ENCODE results near the gene MERTK. TPM values are rescaled to one million over a fixed set of nuclear protein-coding genes. Genes with fewer than 3 reads are reported as not detected.

Gene MERTK
- total and polyA plus RNA-seq, 2 of the 13 experiments (the other 11 are each of a cell fraction or from before 2014, with no cell fraction given) = 37.3 to 44.7 TPM

GRCh38 chr2:112054847-112055729 is 156.7 kb downstream of the MERTK start, which contains the start of gene TMEM87B (continued):
- TF ChIP-seq, protein P1, sequence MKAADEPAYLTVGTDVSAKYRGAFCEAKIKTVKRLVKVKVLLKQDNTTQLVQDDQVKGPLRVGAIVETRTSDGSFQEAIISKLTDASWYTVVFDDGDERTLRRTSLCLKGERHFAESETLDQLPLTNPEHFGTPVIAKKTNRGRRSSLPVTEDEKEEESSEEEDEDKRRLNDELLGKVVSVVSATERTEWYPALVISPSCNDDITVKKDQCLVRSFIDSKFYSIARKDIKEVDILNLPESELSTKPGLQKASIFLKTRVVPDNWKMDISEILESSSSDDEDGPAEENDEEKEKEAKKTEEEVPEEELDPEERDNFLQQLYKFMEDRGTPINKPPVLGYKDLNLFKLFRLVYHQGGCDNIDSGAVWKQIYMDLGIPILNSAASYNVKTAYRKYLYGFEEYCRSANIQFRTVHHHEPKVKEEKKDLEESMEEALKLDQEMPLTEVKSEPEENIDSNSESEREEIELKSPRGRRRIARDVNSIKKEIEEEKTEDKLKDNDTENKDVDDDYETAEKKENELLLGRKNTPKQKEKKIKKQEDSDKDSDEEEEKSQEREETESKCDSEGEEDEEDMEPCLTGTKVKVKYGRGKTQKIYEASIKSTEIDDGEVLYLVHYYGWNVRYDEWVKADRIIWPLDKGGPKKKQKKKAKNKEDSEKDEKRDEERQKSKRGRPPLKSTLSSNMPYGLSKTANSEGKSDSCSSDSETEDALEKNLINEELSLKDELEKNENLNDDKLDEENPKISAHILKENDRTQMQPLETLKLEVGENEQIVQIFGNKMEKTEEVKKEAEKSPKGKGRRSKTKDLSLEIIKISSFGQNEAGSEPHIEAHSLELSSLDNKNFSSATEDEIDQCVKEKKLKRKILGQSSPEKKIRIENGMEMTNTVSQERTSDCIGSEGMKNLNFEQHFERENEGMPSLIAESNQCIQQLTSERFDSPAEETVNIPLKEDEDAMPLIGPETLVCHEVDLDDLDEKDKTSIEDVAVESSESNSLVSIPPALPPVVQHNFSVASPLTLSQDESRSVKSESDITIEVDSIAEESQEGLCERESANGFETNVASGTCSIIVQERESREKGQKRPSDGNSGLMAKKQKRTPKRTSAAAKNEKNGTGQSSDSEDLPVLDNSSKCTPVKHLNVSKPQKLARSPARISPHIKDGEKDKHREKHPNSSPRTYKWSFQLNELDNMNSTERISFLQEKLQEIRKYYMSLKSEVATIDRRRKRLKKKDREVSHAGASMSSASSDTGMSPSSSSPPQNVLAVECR (CRISPR knock-in tag; IDR thresholded peaks at IDR 0.05; ENCODE audit: borderline replicate concordance) = peak; percentile 93
- TF ChIP-seq ZNF558 (CRISPR knock-in tag; IDR thresholded peaks at IDR 0.05; ENCODE audit: borderline replicate concordance) (peak; percentile 63; the same call in 1 of the 2 replicates), ZNF530 (CRISPR knock-in tag; IDR thresholded peaks at IDR 0.05; ENCODE audit: low read depth) (peak; percentile 48; the same call in 1 of the 2 replicates), ETV6 (CRISPR knock-in tag; conservative IDR thresholded peaks at IDR 0.05) (no peak), SNRNP70 (IDR thresholded peaks at IDR 0.05; ENCODE audit: low read depth, low read length) (no peak), ZNF709 (CRISPR knock-in tag; IDR thresholded peaks at IDR 0.05) (peak; percentile 98), ZKSCAN1 (IDR thresholded peaks at IDR 0.05; ENCODE audit: low read length) (no peak), ZFP1 (CRISPR knock-in tag; IDR thresholded peaks at IDR 0.05) (no peak), ZNF274 (CRISPR knock-in tag; IDR thresholded peaks at IDR 0.05) (peak; percentile 44; the same call in 1 of the 2 replicates), AGO1 (IDR thresholded peaks at IDR 0.05; ENCODE audit: low read depth, low read length, poor library complexity, severe bottlenecking) (peak; percentile 38), ZNF234 (CRISPR knock-in tag; conservative IDR thresholded peaks at IDR 0.05) (0 out of 2 replicates have a peak, but pooled peaks have one; percentile 12), ZNF891 (CRISPR knock-in tag; IDR thresholded peaks at IDR 0.05) (no peak; the same call in 1 of the 2 replicates)
- TF ChIP-seq, protein P2, sequence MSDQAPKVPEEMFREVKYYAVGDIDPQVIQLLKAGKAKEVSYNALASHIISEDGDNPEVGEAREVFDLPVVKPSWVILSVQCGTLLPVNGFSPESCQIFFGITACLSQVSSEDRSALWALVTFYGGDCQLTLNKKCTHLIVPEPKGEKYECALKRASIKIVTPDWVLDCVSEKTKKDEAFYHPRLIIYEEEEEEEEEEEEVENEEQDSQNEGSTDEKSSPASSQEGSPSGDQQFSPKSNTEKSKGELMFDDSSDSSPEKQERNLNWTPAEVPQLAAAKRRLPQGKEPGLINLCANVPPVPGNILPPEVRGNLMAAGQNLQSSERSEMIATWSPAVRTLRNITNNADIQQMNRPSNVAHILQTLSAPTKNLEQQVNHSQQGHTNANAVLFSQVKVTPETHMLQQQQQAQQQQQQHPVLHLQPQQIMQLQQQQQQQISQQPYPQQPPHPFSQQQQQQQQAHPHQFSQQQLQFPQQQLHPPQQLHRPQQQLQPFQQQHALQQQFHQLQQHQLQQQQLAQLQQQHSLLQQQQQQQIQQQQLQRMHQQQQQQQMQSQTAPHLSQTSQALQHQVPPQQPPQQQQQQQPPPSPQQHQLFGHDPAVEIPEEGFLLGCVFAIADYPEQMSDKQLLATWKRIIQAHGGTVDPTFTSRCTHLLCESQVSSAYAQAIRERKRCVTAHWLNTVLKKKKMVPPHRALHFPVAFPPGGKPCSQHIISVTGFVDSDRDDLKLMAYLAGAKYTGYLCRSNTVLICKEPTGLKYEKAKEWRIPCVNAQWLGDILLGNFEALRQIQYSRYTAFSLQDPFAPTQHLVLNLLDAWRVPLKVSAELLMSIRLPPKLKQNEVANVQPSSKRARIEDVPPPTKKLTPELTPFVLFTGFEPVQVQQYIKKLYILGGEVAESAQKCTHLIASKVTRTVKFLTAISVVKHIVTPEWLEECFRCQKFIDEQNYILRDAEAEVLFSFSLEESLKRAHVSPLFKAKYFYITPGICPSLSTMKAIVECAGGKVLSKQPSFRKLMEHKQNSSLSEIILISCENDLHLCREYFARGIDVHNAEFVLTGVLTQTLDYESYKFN (CRISPR knock-in tag; conservative IDR thresholded peaks at IDR 0.05) = peak; percentile 66
- TF ChIP-seq, protein P3, sequence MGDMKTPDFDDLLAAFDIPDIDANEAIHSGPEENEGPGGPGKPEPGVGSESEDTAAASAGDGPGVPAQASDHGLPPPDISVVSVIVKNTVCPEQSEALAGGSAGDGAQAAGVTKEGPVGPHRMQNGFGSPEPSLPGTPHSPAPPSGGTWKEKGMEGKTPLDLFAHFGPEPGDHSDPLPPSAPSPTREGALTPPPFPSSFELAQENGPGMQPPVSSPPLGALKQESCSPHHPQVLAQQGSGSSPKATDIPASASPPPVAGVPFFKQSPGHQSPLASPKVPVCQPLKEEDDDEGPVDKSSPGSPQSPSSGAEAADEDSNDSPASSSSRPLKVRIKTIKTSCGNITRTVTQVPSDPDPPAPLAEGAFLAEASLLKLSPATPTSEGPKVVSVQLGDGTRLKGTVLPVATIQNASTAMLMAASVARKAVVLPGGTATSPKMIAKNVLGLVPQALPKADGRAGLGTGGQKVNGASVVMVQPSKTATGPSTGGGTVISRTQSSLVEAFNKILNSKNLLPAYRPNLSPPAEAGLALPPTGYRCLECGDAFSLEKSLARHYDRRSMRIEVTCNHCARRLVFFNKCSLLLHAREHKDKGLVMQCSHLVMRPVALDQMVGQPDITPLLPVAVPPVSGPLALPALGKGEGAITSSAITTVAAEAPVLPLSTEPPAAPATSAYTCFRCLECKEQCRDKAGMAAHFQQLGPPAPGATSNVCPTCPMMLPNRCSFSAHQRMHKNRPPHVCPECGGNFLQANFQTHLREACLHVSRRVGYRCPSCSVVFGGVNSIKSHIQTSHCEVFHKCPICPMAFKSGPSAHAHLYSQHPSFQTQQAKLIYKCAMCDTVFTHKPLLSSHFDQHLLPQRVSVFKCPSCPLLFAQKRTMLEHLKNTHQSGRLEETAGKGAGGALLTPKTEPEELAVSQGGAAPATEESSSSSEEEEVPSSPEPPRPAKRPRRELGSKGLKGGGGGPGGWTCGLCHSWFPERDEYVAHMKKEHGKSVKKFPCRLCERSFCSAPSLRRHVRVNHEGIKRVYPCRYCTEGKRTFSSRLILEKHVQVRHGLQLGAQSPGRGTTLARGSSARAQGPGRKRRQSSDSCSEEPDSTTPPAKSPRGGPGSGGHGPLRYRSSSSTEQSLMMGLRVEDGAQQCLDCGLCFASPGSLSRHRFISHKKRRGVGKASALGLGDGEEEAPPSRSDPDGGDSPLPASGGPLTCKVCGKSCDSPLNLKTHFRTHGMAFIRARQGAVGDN (CRISPR knock-in tag; IDR thresholded peaks at IDR 0.05) = peak; percentile 93
- TF ChIP-seq, protein P4, sequence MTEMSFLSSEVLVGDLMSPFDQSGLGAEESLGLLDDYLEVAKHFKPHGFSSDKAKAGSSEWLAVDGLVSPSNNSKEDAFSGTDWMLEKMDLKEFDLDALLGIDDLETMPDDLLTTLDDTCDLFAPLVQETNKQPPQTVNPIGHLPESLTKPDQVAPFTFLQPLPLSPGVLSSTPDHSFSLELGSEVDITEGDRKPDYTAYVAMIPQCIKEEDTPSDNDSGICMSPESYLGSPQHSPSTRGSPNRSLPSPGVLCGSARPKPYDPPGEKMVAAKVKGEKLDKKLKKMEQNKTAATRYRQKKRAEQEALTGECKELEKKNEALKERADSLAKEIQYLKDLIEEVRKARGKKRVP (CRISPR knock-in tag; IDR thresholded peaks at IDR 0.05) = peak in 1 of 2 experiments; percentile 65; a peak in 2 of 4 replicates
